Measurements from ENCODE around the gene ACP2. TPM values are rescaled to one million over a fixed set of nuclear protein-coding genes. Genes with fewer than 3 reads are reported as not detected.

The ACP2 gene
- total RNA-seq, 3 donors from 2014 or later: 39.7 to 45.2 (median 41.9) TPM

- H3K9me3 ChIP-seq: no peaks in the 10 kb centered on the region
- no peaks in the 10 kb centered on the region for H3K27me3 ChIP-seq
- no peaks in the 10 kb centered on the region for H3K36me3 ChIP-seq
- no peak overlapping the region for H3K4me3 ChIP-seq
- TF ChIP-seq POLR2AphosphoS5 (IDR thresholded peaks at IDR 0.05) (no peak), CTCF (IDR thresholded peaks at IDR 0.05) (no peak), POLR2A (IDR thresholded peaks at IDR 0.05) (no peak)
- no peaks in the 10 kb centered on the region for H3K4me1 ChIP-seq
- intact Hi-C loops (cut with DNase I; ENCODE audit: low total_unique reads): no loop called here
- no peak overlapping the region for H3K27ac ChIP-seq
- no peak for DNase-seq (ENCODE audit: low spot score in 2 of 2)
Measured at GRCh38 chr11:47236482-47236881, 12.1 kb downstream of the ACP2 start.

- Histone ChIP-seq H3K4me1 (no peaks in the 10 kb centered on the region), H3K27ac (peak overlapping the region; percentile 54 to 76), H3K9me3 (no peaks in the 10 kb centered on the region), H3K36me3 (no peaks in the 10 kb centered on the region), H3K27me3 (no peaks in the 10 kb centered on the region), H3K4me3 (peak overlapping the region in 1 of 3 donors; percentile 54)
- intact Hi-C loops (cut with DNase I; ENCODE audit: low total_unique reads): no loop called here
- TF ChIP-seq POLR2A (IDR thresholded peaks at IDR 0.05) (no peak), CTCF (IDR thresholded peaks at IDR 0.05) (no peak), POLR2AphosphoS5 (IDR thresholded peaks at IDR 0.05) (no peak)
- no peak for DNase-seq (ENCODE audit: low spot score in 2 of 2)
Measured at GRCh38 chr11:47235163-47235562, 13.5 kb downstream of the ACP2 start.

- intact Hi-C loops (cut with DNase I; ENCODE audit: low total_unique reads): no loop called here
- Histone ChIP-seq H3K4me1 (no peaks in the 10 kb centered on the region), H3K9me3 (no peaks in the 10 kb centered on the region), H3K4me3 (peak overlapping the region in 2 of 3 donors; percentile 17 to 54), H3K27ac (peak overlapping the region; percentile 54 to 76), H3K36me3 (no peaks in the 10 kb centered on the region), H3K27me3 (no peaks in the 10 kb centered on the region)
- DNase-seq (ENCODE audit: low spot score in 2 of 2): peak; percentile 42 to 66
- no peak for TF ChIP-seq POLR2A (IDR thresholded peaks at IDR 0.05)
- TF ChIP-seq POLR2AphosphoS5 (IDR thresholded peaks at IDR 0.05): no peak
- TF ChIP-seq CTCF (IDR thresholded peaks at IDR 0.05): no peak
Measured at GRCh38 chr11:47234669-47235100, 13.9 kb downstream of the ACP2 start.

DNA sequence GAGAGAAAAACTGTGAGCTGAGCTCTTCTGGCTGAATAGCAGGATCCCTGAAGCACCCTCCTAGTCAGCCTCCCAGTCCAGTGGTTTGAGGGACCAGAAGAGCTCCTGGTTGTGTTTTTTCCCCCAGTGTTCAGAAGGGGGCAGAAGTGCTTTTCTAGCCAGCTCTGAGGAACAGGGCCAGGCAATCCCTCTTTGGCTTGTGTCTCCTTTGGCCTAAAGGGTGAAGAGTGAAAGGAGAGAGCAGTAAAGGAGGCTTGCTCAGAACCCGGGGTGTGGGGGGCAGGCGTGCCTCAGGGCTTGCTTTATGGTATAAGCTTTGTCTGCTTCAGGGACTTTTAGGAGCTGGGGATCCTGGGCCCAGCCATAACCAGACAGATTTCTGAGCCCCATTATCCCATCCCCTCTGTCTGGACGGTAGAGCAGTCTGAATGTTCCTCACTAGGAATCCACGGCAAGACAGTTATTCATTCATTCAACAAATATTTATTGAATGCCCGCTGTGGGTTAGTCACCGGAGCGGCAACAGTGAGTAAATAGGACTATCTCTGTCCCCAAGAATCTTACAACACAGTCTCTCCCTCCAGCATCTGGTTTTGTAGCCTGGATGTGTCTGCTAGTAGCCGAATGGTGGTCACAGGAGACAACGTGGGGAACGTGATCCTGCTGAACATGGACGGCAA lies 14.5 kb downstream of the ACP2 start:
- Histone ChIP-seq H3K27me3 (no peaks in the 10 kb centered on the region), H3K27ac (peak overlapping the region; percentile 54 to 76), H3K4me3 (peak overlapping the region in 2 of 3 donors; percentile 17 to 54), H3K36me3 (no peaks in the 10 kb centered on the region), H3K9me3 (no peaks in the 10 kb centered on the region), H3K4me1 (no peaks in the 10 kb centered on the region)
- no peak for TF ChIP-seq POLR2A (IDR thresholded peaks at IDR 0.05)
- no peak for TF ChIP-seq POLR2AphosphoS5 (IDR thresholded peaks at IDR 0.05)
- TF ChIP-seq CTCF (IDR thresholded peaks at IDR 0.05): no peak
- DNase-seq (ENCODE audit: low spot score in 2 of 2): no peak
- intact Hi-C loops (cut with DNase I; ENCODE audit: low total_unique reads): no loop called here

GRCh38 chr11:47233051-47233450 lies 15.6 kb downstream of the ACP2 start:
- H3K27me3 ChIP-seq: no peaks in the 10 kb centered on the region
- intact Hi-C loops (cut with DNase I; ENCODE audit: low total_unique reads): no loop called here
- no peaks in the 10 kb centered on the region for H3K36me3 ChIP-seq
- DNase-seq (ENCODE audit: low spot score in 2 of 2): no peak
- no peak overlapping the region for H3K4me3 ChIP-seq
- no peak overlapping the region for H3K27ac ChIP-seq
- TF ChIP-seq POLR2AphosphoS5 (IDR thresholded peaks at IDR 0.05): no peak
- no peak for TF ChIP-seq CTCF (IDR thresholded peaks at IDR 0.05)
- no peak for TF ChIP-seq POLR2A (IDR thresholded peaks at IDR 0.05)
- no peaks in the 10 kb centered on the region for H3K4me1 ChIP-seq
- H3K9me3 ChIP-seq: no peaks in the 10 kb centered on the region
